Mucosa of gallbladder (tissue), 1 donor: ENCODE measurements around the gene NUP153. TPM values are rescaled to one million over a fixed set of nuclear protein-coding genes. Genes with fewer than 3 reads are reported as not detected.

Experiments used
- DNase-seq: peaks from one replicate; pipeline ENCODE4 v3.0.0-alpha.2; 2020; ENCODE audit warnings: low spot score
- total RNA-seq: library from RNA; stranded (reverse); gene quantifications from one replicate; pipeline ENCODE4 v1.2.1, GENCODE V29; 2021
- donor health status: DM: no; HTN: no; CAD: no.

The NUP153 gene
- total RNA-seq, 1 donor from 2014 or later: 28.5 TPM

DNA sequence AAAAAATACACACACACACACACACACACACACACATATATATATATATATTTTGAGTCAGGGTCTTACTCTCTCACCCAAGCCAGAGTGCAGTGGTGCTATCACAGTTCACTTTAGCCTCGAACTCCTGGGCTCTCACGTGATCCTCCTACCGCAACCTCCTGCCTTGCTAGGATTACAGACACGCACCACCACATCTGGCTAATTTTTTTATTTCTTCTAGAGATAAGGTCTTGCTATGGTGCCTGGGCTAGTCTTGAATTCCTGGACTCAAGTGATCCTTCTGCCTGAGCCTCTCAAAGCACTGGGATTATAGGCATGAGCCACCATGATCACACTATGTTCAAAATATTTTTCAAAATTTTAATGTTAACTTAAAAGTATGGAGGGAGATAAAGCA is 43.5 kb downstream of the NUP153 start:
- DNase-seq: no peak

DNA sequence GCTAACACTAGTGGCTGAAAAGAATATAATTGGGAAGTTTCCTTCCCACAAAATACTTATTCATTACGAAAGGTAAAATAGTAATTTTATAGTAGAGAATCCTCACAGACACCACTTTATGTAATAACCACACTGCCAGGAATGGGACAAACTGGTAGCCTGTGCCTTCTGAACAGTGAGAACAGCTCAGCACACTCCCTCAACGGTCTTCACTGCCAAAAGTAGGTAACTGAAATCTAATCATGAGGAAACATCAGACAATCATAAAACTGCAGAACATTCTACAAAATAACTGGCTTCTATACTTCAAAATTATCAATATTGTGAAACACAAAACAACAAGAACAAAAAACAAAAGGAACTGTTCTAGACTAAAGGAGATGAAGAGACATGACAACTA is 44.1 kb downstream of the NUP153 start:
- no peak for DNase-seq

GRCh38 chr6:17656644-17657043 is 50.1 kb downstream of the NUP153 start:
- DNase-seq: no peak

DNA sequence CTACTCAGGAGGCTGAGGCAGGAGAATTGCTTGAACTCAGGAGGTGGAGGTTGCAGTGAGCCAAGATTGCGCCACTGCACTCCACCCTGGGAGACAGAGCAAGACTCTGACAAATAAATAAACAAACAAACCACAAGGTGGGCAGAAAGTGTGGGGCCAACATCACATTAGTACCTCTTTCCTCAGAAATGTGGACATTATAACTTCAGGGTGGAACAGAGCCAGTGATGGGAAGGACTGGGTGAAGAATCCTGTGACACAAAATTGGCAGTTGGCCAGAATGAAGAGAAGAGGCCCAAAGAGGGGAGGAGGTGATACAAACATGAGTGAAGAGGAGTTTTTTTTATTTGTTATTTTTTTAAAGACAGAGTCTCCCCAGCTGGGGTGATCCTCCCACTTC is 50.6 kb downstream of the NUP153 start:
- no peak for DNase-seq

DNA sequence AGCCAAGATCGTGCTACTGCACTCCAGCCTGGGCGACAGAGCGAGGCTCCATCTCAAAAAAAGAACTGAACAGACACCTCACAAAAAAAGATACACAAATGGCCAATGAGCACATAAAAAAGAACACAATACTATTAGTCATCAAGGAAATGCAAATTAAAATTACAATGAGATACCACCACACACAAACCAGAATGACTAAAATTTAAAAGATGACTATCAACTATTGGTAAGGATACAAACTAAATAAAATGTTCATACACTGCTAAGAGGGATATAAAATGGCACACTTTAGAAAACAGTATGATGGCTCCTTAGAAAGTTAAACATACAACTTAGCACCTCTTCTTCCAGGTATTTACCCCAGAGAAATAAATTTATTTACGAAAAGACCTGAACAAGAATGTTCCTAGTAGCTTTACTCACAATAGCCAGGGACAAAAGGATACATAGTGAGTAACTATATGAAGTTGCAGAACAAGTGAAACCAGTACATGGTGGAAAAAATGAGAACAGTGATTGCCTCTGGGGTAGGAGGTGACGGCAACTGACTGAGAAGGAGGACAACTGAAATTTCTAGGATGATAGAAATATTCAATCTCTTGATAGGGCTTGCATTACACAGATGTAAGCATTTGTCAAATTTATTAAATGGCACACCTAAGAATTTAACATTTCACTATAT is 53.4 kb downstream of the NUP153 start:
- no peak for DNase-seq

GRCh38 chr6:17650656-17651309 is 55.9 kb downstream of the NUP153 start:
- no peak for DNase-seq

GRCh38 chr6:17648745-17649144 is 58.0 kb downstream of the NUP153 start:
- no peak for DNase-seq

- DNase-seq: no peak
Measured at GRCh38 chr6:17640477-17640917, 66.2 kb downstream of the NUP153 start.

DNA sequence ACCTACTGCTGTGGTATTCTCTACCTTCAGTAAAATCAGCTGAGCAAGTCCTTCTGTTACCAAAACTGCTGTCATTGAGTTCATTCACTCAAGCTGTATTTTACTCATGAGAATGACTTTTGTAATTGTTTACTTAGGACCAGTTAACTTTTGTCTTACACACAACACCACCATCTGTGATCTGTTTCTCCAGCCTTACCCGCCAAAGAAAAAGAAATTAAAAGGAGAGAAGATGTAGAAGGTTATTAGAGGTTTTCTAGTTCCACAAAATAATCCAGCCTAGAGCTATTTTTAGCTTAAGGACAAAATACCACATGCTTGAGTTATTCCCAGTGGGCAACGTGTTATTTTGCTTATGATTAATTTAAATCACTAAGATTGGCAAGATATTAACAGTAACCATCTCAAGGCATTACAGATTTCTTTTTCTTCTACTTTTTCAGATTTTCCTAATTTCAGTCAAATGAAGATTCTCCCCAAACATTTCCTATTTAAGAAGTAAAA is 68.5 kb downstream of the NUP153 start:
- DNase-seq: no peak

- DNase-seq: no peak
Measured at GRCh38 chr6:17635568-17635967, 71.2 kb downstream of the NUP153 start.

DNA sequence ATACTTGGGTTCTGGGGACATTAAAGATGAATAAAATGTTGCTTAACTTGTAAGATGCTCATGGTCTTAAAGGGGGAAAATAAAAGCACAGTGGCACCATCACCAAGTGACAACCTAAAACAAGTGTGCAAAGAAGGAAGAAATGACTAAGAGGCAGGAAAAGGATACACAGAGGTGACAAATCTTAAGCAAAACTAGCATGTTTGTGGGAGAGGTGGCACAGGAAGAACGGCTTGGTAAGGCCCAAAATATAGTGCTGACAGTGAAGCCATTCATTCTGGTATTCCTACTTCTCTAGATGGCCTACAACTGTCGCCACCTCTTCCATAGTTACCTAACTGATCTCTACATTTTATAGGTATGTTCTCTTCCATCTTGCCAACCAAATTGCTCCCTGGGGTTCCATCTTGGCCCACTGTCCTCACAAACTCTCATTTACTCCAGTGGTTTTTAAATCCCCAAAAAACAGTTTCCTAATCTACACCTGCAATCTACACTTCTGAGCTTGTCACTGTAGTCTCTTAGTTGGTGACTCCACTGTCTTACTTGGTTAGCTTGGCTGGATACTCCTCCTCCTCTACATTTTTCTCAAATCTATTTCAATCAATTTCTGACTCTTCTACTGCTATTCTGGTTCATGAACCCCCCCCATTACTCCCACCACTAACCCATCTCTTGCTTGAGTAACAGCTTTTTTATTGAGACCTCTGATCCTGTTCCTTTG is 73.1 kb downstream of the NUP153 start:
- no peak for DNase-seq

- no peak for DNase-seq
Measured at GRCh38 chr6:17632934-17633333, 73.8 kb downstream of the NUP153 start.

- DNase-seq: no peak
Measured at GRCh38 chr6:17630511-17631073, 76.1 kb downstream of the NUP153 start.

GRCh38 chr6:17629824-17630510 is 76.8 kb downstream of the NUP153 start:
- DNase-seq: no peak

DNA sequence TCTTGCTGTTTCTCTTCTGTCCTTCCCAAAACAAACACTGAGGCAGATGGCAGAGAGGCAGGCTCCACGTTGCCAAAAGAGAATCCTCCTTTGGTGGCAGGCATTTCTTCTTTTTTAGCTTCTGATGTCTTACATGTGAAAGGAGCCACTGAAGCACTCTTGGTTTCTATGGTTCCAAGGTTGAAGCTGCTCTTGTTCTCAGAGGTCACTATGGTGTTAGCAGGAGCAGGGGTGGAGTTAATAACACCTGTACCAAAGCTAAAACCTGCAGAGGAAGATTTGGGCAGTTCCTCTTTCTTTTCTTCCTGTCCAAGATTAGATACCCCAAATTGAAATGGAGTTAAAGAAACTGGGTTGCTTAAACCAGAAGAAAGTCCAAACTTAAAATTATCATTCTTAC is 77.9 kb downstream of the NUP153 start:
- DNase-seq: no peak

GRCh38 chr6:17624396-17624795 is 82.3 kb downstream of the NUP153 start:
- no peak for DNase-seq

GRCh38 chr6:17622144-17622543 is 84.6 kb downstream of the NUP153 start:
- DNase-seq: no peak

DNA sequence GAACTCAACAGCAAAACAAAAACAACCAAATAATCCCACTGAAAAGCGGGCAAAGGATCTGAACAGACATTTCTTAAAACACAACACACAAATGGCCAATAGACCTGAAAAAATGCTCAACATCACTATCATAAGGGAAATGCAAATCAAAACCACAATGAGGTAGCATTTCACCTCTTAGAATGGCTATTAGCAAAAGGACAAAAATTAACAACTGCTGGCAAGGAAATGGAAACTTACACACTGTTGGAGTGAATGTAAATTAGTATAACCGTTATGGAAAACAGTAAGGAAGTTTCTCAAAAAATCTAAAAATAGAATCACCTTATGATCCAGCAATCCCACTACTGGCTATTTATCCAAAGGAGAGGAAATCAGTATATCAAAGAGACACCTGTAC is 85.7 kb downstream of the NUP153 start:
- DNase-seq: no peak

- DNase-seq: no peak
Measured at GRCh38 chr6:17615794-17616193, 90.9 kb downstream of the NUP153 start.

- DNase-seq: no peak
Measured at GRCh38 chr6:17612048-17612447, 94.7 kb downstream of the NUP153 start.

DNA sequence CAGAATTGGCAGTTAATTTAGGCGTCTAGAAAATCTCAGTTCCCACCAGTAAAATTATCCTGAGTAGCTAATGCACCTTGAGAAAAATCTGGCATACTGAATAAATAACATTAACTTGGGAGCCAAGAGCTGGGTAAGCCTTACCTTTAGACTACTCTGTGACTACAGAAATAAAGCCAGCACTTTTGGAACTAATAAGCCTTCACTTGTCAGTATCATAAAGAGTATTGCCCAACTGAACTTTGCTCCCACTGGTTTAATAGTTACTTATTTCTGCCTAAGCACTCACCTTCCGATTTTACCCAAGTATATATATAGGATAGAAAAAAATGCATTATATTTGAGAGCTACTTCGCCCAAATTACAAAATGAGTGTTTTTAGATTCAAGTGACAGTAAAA is 95.9 kb downstream of the NUP153 start:
- DNase-seq: no peak

DNA sequence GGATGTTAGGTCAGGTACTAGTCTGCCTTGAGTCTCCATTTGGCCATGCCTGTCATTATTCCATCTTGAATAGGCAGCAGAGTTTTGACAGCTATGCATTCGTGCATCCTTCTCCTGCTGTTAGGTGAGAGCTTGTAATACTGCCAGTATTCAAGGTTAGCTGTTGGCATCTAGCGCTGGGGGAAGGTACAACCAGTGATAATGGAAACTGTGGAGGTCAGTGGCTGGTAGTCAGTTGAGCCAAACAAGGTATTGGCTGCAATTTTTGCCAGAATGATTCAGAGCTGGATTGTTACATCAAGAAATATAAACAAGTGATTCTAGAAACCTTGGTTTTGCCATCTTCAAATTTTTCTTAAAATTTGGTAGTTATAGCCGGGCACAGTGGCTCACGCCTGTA is 100.1 kb downstream of the NUP153 start:
- DNase-seq: no peak
